ENCODE measurements around the gene RXRA.

- TF ChIP-seq CTCF (IDR thresholded peaks at IDR 0.05) (peak in 2 of 5 experiments; percentile 11 to 35), POLR2A (IDR thresholded peaks at IDR 0.05) (no peak)
Observed at GRCh38 chr9:134381671-134382516, 55.6 kb downstream of the RXRA start.

All from tibial nerve (tissue), 3 donors.